GM11168 (cell line): ENCODE measurements around the gene TAPT1.

Source experiments
- in situ Hi-C: fragments of 300-500 bp; cut with MboI; formaldehyde crosslinking; loops from one replicate; pipeline ENCODE4 v1.12.0; 2022; ENCODE audit warnings: low sequenced_read_pairs; ENCODE audit not compliant: unreplicated experiment

TAPT1 gene

DNA sequence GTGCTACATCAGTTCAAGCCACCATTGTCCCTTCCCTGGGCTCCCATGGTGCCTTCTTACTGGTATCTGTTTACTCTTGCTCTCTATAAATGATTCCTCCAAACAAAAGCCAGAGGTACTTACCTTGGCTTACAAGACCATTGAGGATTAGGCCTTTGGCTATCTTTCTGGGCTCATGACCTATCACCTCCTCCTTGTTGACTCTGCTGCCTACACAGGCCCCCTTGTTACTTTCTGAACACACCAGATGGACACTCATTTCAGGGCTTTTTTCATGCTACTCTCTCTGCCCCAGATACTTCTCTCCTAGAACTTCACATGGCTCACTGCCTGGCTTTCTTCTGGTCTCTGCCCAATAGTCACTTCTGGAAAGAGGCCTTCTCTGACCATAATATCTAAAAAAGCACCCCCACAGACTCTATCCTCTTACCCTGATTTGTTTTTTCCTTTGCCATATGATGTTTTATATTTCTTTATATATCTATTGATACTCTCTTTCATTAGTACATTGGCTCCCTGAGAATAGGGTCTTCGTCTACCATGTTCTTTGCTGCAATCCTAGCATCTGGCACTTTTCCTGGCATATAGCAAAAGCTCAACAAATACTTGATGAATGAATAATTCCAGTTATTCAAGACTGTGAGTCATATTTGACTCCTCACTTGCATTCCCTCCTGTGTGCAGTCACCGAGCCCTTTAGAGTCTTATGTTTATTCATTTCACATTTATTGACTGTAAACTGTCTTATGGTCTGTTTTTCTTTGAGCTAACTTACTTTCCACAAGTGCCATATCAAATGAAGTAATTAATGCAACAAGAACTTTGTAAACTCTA, 27.1 kb upstream of the TAPT1 start:
- in situ Hi-C loops: no loop called here

DNA sequence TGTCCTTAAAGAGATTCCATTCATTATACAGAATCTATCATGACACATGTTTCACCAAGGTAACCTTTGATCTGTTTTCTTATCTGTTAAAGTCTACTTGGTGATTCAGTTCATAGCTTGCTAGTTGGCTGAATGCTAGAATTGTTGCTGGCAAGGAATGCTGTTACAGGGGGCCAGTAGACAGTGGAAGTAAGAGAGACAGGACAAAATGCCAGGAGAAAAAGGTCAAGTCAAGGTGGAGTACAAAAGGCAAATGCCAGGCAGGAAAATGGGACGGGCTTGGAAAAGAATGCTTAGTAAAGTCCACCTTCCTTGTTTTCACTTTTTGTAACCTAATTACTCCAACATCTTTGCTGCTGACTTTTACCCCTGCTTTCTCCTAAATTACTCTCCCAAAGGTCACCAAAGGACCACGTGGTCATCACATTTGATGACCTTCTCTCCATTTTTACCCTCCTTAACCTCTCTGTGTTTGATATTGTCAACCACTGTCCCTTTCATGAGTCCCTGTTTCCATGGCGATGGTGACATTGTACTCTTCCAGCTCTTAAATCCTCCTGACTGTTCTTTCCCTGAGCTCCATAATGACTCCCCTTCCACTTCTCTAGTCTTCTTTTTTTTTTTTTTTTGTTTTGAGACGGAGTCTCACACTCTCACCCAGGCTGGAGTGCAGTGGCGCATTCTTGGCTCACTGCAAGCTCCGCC, 24.5 kb upstream of the TAPT1 start:
- in situ Hi-C loops: no loop called here

DNA sequence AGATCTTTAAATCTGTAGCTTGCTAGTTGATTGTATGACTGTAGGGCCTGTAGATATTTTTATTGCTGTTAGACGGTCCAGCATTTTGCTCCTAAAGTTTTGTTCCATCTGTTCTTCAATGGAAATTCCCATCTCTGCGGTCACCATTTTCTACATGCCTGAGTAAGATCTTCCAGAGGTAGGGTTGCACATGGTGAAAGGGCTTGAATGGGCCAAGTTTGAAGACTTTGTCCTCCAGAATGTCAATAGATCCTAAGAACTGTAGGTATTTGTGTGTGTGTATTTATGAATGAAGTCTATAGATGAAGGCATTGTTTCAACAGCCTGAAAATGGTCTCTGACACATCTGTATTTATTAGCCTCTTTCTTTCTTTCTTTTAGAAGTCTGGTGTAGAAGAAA, 22.3 kb upstream of the TAPT1 start:
- in situ Hi-C loops: no loop called here

DNA sequence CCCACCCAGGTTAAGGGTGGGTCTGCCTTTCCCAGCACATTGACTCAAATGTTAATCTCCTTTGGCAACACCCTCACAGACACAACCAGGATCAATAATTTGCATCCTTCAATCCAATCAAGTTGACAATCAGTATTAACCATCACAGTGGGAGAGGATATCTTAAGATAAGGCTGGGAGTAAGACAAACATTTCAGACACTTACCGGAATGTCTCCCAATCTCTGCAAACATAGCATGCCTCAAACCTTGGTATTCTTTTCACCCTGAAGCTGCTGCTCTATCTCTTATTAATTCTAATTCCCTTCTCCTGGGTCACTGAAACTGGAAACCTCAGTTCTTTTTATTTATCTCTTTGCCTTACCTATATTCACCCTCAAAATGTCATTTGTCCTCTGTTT, 19.0 kb upstream of the TAPT1 start:
- in situ Hi-C loops: no loop called here

DNA sequence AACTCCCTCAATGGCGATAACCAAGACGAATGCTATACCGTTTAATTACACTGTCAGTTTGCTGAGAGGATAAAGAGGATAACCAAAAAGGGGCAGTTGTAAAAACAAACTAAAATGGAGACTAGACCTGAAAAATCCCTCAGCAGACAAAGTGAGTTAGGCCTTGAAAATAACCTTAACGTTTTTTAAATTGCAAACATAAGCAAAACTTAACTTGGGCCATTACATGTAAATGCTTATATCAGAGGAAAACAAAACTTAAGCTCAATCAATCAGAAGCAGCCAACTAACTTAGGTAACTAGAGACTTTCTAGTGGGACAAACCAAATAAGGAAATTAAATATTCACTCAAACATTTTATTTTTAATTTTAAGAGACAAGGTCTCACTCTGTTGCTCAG, 17.0 kb upstream of the TAPT1 start:
- in situ Hi-C loops: no loop called here

DNA sequence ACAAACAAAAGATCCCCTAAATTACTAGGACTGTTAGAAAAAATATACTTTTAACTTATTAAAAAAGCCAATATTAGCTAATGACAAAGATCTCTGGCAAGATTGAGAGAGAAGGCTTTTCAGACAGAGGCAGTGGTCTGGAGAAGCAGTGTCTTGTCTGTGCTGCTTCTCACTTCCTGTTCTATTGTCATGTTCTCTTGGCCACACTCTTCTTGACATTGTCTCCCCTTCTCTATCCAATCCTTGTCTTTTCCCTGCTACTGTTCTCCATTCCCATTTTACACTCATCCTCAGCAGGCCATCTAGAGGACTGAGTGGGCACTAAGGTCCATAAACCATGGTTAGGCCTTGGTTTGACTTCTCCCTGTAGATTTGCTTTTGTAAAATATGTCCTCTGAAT, 14.0 kb upstream of the TAPT1 start:
- in situ Hi-C loops: no loop called here

DNA sequence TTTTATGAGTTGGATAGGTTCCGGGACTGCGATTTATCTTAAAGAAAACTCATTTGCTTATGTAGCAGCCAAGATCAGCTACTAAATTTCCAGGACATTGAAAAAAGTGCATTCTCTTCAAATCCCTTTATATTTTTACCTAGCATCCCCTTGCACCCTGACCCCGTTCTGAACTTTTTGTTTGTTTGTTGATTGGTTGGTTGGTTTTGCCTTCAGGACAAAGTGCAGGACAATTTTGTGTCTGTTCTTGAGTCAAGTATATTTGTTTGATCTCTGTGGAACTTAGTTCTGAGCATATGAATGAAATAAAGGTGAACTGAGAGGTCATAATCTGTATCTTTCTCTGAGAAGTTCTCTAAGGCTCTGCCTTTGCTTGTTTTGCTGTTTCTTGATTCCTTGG, 12.8 kb upstream of the TAPT1 start:
- in situ Hi-C loops: no loop called here

DNA sequence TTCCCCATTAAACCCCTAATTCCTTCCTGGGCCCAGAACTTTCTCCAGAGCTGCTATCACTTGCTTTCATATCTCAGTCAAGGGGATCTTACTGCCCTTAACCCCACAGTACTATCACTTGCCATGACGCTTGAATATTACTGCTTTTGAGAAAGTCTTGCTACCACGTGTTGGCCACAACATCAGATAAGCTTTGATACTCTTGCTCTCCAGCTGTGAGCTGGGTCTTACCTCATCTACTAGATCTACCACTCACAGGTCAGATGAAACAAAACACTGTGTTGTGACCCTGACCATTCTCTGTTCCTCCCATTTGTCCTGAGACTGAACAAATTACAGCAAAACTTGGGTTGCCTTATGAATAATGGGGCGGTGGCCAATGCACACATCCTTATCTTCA, 12.1 kb upstream of the TAPT1 start:
- in situ Hi-C loops: no loop called here

DNA sequence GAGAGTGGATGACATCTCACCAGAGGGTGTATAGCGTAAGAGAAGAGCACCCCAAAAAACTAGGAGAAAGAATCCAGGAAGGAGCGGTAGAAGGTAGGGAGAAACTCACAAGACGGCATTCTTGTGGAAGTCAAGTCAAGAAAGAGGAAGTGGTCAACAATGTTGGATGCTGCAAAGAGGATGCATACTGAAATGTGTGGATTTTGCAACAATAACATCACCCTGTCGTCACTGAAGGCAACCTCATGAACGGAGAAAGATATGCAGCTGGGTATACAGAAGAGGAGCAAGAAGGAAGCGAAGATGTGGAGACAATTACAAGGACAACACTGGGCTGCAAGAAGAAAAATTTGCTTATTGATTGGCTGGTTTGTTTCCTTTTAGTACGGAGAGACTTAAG, 11.4 kb upstream of the TAPT1 start:
- in situ Hi-C loops: no loop called here

DNA sequence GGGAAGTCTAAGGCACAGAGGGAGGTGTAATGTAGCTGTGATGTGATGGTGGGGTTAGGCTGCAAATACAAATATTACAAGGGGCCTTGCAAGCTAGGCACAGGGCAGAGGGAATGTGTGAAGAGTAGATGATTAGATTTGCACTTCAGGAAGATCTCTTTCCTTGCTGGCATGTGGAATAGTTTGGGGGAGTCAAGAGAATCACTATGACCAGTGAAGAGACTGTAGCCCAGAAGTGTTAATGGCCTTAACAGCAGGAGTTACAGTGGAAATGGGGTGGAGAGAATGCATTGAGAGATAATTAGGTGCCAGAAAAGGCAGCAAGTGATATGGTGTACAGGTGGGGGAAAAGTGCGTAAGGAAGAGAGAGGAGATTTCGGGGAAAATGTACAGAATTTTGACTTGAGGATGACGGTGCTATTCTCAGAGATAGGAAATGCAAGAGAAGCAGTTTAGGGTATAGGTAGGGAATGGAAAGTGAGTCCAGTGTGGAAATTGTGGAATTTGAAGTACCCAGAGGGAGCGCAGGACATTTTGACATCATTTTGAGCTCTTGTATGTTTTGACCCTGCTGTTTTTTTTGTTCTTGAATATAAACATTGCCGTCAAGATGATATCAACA, 10.2 kb upstream of the TAPT1 start:
- in situ Hi-C loops: no loop called here

DNA sequence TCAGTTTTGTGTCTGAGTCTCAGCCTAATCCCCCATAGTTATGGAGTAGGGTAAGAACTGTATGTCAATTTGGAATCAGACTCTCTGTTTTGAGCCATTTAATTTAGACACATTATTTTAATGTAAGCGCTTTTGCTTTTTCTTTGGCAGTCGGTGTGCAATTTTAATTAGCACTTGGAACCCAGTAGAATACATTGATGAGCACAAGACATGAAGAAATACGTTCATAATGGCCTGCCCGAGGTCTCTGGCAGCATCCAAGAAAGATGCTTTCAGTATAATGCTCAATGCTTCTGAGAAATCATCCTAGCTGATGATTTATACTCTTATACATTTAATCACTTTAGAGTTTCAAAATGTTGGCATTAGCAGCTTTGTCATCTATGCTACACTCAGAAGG, 8.9 kb upstream of the TAPT1 start:
- in situ Hi-C loops: no loop called here

DNA sequence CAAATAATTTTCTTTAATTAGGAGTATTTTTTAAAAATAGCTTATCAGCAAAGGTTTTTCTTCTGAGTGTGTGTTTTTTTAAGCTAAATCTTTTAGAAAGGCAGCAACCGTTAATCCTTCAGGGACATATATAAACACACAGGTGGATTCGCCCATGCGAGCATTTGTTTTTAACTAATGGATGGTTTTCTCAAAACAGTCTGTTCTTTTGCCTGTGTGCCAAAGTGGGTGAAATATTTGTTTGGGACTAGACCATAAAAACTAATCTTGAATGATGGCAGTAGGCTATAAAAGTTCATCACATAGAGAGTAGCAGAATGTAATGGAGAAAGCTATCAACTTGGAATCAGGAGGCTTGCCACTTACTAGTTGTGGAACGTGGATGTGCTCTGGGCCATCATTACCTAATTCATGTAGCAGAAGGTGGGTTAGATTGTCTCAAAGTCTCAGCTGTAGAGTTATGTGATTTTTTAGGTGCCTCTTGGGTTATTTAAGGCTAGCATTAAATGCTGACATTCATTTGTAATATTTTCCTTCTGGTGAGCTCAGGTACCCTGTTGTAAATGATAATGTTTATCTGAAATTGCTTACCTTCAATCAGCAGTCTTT, 7.4 kb upstream of the TAPT1 start:
- in situ Hi-C loops: no loop called here

DNA sequence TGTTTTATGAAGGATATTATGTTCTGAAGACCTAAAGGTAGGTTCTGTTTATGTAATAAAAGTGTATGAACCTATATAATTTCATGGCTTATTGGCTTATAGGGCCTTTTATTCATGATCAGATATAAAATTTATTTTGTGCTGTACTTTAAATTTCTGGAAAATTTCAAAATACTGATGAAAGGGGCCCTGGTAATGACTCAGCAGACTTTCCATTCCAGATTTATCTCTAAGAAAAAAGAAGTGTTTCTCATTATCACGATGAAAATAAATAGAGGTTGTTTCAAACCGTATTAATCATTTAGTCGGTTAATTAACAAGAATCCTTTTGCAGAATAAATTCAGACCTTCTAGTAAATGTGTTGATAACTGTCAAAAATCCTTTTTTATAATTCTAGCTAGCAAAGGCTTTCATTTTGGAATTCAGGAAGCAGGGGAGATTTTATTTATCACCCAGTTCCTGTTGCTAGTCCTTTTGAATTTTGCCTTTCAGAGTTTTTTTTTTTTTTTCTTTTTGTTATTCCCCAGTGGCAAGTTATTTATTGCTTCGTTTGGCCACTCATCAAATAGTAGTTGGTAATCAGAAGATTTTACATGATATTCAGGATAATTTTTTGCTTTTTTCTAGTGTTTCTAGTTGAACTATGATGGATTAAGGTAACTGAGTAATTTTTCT, 5.4 kb upstream of the TAPT1 start:
- in situ Hi-C loops: no loop called here

DNA sequence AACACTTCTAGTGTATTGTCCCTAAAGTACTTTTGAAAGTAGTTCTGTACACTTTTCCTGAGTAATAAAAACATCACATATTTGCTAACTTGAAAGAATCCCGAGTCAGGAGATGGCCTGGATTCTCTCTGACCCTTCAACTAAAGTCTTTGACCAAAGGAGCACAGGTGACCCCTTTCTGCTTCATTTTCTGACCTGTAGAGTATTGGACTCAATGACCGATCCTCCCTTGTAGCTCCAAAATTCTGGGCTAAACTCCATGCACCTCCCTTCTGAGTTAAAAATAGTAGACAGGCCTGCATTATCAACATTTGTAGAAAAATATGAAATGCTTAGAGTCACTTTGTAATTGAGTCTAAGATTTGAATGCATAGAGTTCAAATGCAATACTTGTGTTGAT, 4.0 kb upstream of the TAPT1 start:
- in situ Hi-C loops: no loop called here

DNA sequence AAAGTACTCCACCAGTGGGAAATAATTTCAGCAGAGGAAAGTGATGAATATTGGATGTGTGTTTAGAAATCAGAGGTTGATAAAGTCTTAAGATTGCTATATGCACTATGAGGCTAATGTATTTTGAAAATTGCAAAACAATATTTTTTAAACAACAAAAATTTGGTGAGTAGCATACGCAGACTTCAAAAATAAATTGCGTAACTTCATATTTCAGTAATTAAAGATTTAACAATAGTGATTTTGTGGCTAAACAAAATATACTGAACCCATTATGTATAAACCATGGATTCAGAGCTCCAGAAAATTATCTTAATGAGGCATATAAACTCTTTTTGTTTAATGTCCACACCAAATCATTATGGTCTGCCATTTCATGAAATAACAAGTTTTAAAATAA, 3.3 kb upstream of the TAPT1 start:
- in situ Hi-C loops: no loop called here

DNA sequence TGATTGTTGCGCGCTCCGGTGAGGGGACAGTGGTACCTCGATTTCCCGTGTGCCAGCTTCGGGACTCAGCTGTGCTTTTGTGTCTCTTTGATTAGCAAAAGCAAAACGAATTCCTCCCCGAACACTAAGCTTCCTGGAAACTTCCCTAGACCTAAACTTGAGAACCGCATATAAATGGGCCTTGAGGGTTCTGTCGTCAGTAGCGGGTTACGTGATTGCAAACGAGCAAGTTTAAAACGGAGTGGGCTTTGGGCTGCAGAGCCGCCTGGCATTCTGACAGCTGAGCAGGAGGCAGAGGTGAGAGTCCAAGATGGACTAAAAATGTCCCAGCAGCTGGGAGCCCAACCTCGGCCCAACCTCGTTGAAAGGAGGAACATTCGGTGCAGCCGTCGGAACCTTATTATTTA, 1.2 kb upstream of the TAPT1 start:
- in situ Hi-C loops: no loop called here

DNA sequence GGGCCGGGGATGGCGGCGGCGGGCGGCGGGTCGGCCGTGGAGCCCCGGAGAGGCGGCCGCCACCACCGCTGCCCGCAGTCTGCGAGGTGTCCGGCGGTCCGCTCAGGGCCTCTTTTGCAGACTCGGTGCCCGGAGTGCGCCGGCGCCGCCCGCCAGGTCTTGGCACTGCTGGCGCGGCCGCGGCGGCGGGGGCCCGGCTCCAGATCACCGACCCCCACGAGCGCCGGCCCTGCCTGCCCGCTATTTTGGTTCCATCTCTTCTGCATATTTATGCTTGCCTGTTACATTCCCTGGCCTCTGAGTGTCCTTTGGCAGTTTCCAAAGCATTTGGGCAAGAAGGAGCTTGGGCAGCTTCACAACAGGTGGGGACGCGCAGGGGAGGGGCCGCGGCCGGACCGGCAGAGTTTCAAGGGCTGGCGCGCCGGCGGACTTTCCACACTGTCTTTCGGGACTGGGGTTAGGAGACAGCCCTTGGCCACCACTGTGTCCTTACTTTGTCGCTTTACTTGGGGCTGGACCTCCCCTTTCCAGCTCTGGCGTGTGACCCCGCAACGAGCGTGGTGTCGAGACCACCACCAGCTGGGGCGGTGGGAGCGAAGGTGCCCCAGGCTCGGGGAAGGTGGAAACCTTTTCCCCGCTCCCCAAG, 668 bp upstream of the TAPT1 start:
- in situ Hi-C loops: no loop called here

DNA sequence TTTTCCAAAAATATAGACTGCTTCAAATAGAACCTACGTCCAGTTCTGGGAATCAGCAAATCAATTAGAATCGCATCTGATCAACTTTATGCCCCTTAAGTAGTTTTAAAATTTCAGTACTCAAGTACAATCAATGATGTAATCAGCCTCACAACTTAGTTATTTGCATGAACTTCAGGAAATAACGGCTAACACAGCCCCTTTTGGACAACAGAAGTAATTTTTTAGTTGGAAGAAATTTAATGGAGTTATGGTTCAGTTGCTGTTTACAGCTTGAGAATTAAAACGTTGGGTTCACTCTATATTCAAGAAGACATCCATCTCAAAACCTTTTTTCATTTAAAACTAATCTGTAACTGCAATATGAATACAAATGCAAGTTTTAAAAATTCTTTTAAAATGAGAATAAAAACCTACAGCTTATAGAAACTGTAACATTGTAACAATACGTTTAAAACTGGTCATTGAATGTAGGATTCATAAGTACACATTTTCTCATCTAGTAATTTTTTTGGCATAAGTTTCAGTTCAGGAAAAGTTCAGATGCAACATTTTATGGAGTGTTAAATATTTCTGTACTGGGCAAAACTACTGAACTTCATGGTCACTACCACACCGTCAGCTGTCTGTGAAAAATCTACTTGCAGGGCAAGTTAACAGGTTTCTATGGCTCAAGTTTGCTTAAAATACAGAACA, 956 bp downstream of the TAPT1 start:
- in situ Hi-C loops: no loop called here
